Measurements from ENCODE around the gene NTF3. TPM values are rescaled to one million over a fixed set of nuclear protein-coding genes. Genes with fewer than 3 reads are reported as not detected.

NTF3 gene
- total and polyA plus RNA-seq, 12 donors = 0.20 to 2.2 (median 0.79) TPM; not detected in 1

GRCh38 chr12:5498076-5498475 lies 66.2 kb downstream of the NTF3 start:
- TF ChIP-seq, protein P1, sequence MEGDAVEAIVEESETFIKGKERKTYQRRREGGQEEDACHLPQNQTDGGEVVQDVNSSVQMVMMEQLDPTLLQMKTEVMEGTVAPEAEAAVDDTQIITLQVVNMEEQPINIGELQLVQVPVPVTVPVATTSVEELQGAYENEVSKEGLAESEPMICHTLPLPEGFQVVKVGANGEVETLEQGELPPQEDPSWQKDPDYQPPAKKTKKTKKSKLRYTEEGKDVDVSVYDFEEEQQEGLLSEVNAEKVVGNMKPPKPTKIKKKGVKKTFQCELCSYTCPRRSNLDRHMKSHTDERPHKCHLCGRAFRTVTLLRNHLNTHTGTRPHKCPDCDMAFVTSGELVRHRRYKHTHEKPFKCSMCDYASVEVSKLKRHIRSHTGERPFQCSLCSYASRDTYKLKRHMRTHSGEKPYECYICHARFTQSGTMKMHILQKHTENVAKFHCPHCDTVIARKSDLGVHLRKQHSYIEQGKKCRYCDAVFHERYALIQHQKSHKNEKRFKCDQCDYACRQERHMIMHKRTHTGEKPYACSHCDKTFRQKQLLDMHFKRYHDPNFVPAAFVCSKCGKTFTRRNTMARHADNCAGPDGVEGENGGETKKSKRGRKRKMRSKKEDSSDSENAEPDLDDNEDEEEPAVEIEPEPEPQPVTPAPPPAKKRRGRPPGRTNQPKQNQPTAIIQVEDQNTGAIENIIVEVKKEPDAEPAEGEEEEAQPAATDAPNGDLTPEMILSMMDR (IDR thresholded peaks at IDR 0.05) = no peak
- Histone ChIP-seq H3K9me3 (no peaks in the 10 kb centered on the region), H3K27ac (no peak overlapping the region), H3K27me3 (peaks cover 0 to 6% (median 0%) of the 10 kb centered on the region in 7 donors), H3K36me3 (no peaks in the 10 kb centered on the region), H3K4me1 (peaks cover 0 to 7% (median 0%) of the 10 kb centered on the region in 9 donors), H3K4me3 (no peak overlapping the region)
- no peak for ATAC-seq
- WGBS, 2 donors = 78 to 88% methylated on average over 3 of the region's 3 CpGs
- intact Hi-C loops (cut with DNase I) = no loop called here
- DNase-seq = no peak

DNA sequence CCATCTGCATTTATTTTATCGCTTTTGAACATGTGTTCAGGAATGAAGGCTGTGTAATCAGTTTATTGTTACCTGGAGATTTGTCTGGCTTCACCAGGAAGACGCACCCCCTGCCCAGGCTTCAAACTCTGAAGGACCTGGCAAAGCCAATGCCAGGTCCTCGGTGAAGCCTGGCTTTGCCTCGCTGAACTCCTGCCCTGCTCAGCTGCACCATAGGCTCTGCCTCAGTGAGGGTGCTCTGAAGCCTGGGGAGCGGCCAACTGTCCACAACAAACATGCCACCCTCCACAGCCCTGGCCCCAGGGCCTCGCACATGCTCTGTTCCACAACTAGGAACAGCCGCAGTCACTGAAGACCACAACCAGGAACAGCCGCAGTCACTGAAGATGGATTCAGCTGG lies 66.9 kb downstream of the NTF3 start:
- H3K27me3 ChIP-seq = peaks cover 0 to 6% (median 0%) of the 10 kb centered on the region in 7 donors
- TF ChIP-seq, protein P1 (IDR thresholded peaks at IDR 0.05) = no peak
- DNase-seq (no peak), ATAC-seq (no peak)
- H3K36me3 ChIP-seq = no peaks in the 10 kb centered on the region
- no peaks in the 10 kb centered on the region for H3K9me3 ChIP-seq
- intact Hi-C loops (cut with DNase I) = no loop called here
- WGBS, 2 donors = 96 to 98% methylated on average over 8 of the region's 8 CpGs
- H3K4me3 ChIP-seq = no peak overlapping the region
- H3K27ac ChIP-seq = no peak overlapping the region
- H3K4me1 ChIP-seq = peaks cover 0 to 7% (median 0%) of the 10 kb centered on the region in 9 donors

DNA sequence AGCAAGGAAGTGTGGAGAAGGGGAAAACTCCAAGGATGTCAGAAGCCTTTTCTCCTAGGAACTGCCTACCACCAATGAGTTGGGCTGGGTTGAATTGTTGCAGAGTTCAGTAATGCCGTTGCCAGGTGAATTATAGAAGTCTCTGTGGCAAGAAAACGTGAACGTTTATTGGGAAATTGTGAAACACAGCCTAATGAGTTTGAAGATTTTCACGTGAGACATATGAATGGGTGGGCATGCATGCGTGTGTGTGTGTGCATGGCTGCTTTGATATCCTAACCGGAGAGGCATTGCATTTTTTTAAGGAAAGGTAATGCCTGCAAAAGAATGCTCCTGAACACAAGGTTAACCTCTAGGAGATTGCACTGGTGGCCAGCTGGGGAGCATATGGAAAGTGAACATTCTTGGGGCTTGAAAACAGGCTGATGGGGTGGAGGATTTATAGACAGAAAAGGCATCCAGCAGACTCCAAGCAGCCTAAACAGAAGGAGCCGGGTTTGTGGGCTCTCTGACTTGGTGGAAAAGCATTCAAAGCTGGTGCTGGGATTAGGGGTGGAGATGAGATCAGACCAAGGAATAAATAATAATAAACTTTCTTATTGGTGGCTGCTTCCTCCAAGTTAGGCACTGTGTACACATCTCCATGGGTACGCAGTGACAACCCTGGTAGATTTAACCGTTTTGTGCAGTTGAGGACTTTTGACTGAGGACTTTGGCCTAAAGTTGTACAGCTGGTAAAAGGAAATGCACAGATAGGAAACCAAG lies 67.8 kb downstream of the NTF3 start:
- intact Hi-C loops (cut with DNase I) = no loop called here

GRCh38 chr12:5500331-5500659 lies 68.4 kb downstream of the NTF3 start:
- peaks cover 0 to 7% (median 0%) of the 10 kb centered on the region in 9 donors for H3K4me1 ChIP-seq
- no peak overlapping the region for H3K4me3 ChIP-seq
- no peaks in the 10 kb centered on the region for H3K36me3 ChIP-seq
- TF ChIP-seq, protein P1 (IDR thresholded peaks at IDR 0.05) = no peak
- intact Hi-C loops (cut with DNase I) = no loop called here
- H3K27ac ChIP-seq = no peak overlapping the region
- H3K27me3 ChIP-seq = peaks cover 0 to 8% (median 0%) of the 10 kb centered on the region in 7 donors
- 80 to 82% methylated on average over 7 of the region's 7 CpGs for WGBS, 2 donors
- no peak for DNase-seq
- no peaks in the 10 kb centered on the region for H3K9me3 ChIP-seq
- no peak for ATAC-seq

More for the DNA sequence above, 67.8 kb downstream of the NTF3 start:
- H3K4me1 ChIP-seq = peaks cover 0 to 7% (median 0%) of the 10 kb centered on the region in 9 donors
- no peak overlapping the region for H3K27ac ChIP-seq
- no peak for ATAC-seq
- H3K27me3 ChIP-seq = peaks cover 0 to 8% (median 0%) of the 10 kb centered on the region in 7 donors
- no peaks in the 10 kb centered on the region for H3K9me3 ChIP-seq
- no peak for DNase-seq
- H3K4me3 ChIP-seq = no peak overlapping the region
- WGBS, 2 donors = 86 to 91% methylated on average over 9 of the region's 9 CpGs
- no peaks in the 10 kb centered on the region for H3K36me3 ChIP-seq
- TF ChIP-seq, protein P1 (IDR thresholded peaks at IDR 0.05) = no peak

Measured in heart right ventricle (tissue), 16 donors.